B cell (primary cell): ENCODE measurements around the gene PBX1. TPM values are rescaled to one million over a fixed set of nuclear protein-coding genes. Genes with fewer than 3 reads are reported as not detected.

Experiments used
- ATAC-seq: fragments of 200-7000 bp; cut with Tn5 transposase; one replicate; pipeline ENCODE4 v1.10.0; 2021; ENCODE audit warnings: low read depth, mild to moderate bottlenecking, moderate number of reproducible peaks, moderate library complexity
- CTCF ChIA-PET: fragments of 350-600 bp; sonication (Branson Sonifier 250); formaldehyde crosslinking; loops from one replicate; lab custom pipeline; 2021; ENCODE audit warnings: antibody characterized with exemption, inconsistent platforms; lab: Charles Lee
- POLR2A ChIA-PET: fragments of 350-600 bp; sonication (Branson Sonifier 250); formaldehyde crosslinking; loops from one replicate; lab custom pipeline; 2021; ENCODE audit warnings: antibody characterized with exemption; lab: Charles Lee
- DNase-seq: peaks from one replicate; pipeline ENCODE4 v3.0.0; 2013
- H2AFZ ChIP-seq: 2 replicates; pipeline ENCODE4 v1.6.1; 2012; ENCODE audit warnings: mild to moderate bottlenecking, low read depth, low read length; ENCODE audit not compliant: insufficient read depth, poor library complexity, severe bottlenecking
- H3K27ac ChIP-seq, 2 donors: 1 replicate in 1 of 2; 2 replicates in 1 of 2; pipeline ENCODE4 v1.5.1; 2012 to 2013; ENCODE audit warnings: low read length in 2 of 2, mild to moderate bottlenecking in 2 of 2, moderate library complexity in 1 of 2
- H3K27me3 ChIP-seq, 4 experiments: fragments of 200-600 bp in 1 of 4; sonication (generic) in 1 of 4; replicated peaks in 1 of 4; 1 replicate in 2 of 4; 2 replicates in 2 of 4; pipeline versions ENCODE4 v1.6.1 to v1.7.0; 2013 to 2016; ENCODE audit warnings: low read length in 3 of 4, mild to moderate bottlenecking in 2 of 4, mixed read lengths in 1 of 4, moderate library complexity in 1 of 4; ENCODE audit not compliant: insufficient read depth in 4 of 4, control insufficient read depth in 3 of 4; ENCODE audit errors: control extremely low read depth in 1 of 4
- H3K36me3 ChIP-seq, 2 experiments: replicated peaks in 1 of 2; 1 replicate in 1 of 2; 2 replicates in 1 of 2; pipeline versions ENCODE4 v1.6.1 to v1.7.1; 2013; ENCODE audit warnings: low read length in 1 of 2; ENCODE audit not compliant: insufficient read depth in 2 of 2, control insufficient read depth in 1 of 2; ENCODE audit errors: control extremely low read depth in 1 of 2, extremely low read depth in 1 of 2
- H3K4me1 ChIP-seq, 2 donors: fragments of 200-600 bp in 1 of 2; sonication (generic) in 1 of 2; 1 replicate in 1 of 2; 2 replicates in 1 of 2; pipeline versions ENCODE4 v1.5.1 to v1.6.1; 2013 to 2017; ENCODE audit warnings: low read length in 2 of 2; ENCODE audit not compliant: control insufficient read depth in 2 of 2, insufficient read depth in 2 of 2
- H3K4me2 ChIP-seq: replicated peaks from 2 replicates; pipeline ENCODE3; 2012; ENCODE audit warnings: mild to moderate bottlenecking, low read depth, low read length; ENCODE audit not compliant: poor library complexity, severe bottlenecking
- H3K4me3 ChIP-seq, 5 experiments: fragments of 200-600 bp in 1 of 5; sonication (generic) in 1 of 5; 1 replicate in 3 of 5; 2 replicates in 2 of 5; pipeline versions ENCODE4 v1.5.1 to v1.7.0; 2011 to 2016; ENCODE audit warnings: low read length in 4 of 5, mild to moderate bottlenecking in 4 of 5, low read depth in 2 of 5, control low read depth in 1 of 5, moderate library complexity in 1 of 5; ENCODE audit not compliant: insufficient read depth in 1 of 5; ENCODE audit errors: control extremely low read depth in 1 of 5, extremely low read depth in 1 of 5
- H3K79me2 ChIP-seq: fragments of 200-600 bp; sonication (generic); one replicate; pipeline ENCODE4 v1.6.0; 2016; ENCODE audit warnings: low read length; ENCODE audit not compliant: control insufficient read depth, insufficient read depth
- H3K9ac ChIP-seq: fragments of 200-600 bp; sonication (generic); 2 replicates; pipeline ENCODE4 v1.6.1; 2017; ENCODE audit warnings: mild to moderate bottlenecking, low read length, moderate library complexity
- H3K9me3 ChIP-seq, 3 donors: one replicate each; pipeline versions ENCODE4 v1.6.1 to v1.7.1; 2013; ENCODE audit warnings: low read length in 2 of 3; ENCODE audit not compliant: control insufficient read depth in 2 of 3, insufficient read depth in 1 of 3; ENCODE audit errors: control extremely low read depth in 1 of 3
- H4K20me1 ChIP-seq: 2 replicates; pipeline ENCODE4 v1.6.0; 2012; ENCODE audit warnings: mild to moderate bottlenecking, low read length; ENCODE audit not compliant: insufficient read depth, control insufficient read depth, poor library complexity, severe bottlenecking
- H3K27ac Mint-ChIP-seq: one replicate; pipeline ENCODE4 v1.8.0; 2021; ENCODE audit warnings: mixed read lengths
- H3K27me3 Mint-ChIP-seq: one replicate; pipeline ENCODE4 v1.8.0; 2021; ENCODE audit warnings: mixed read lengths
- H3K4me1 Mint-ChIP-seq: one replicate; pipeline ENCODE4 v1.8.0; 2021; ENCODE audit warnings: mixed read lengths
- H3K4me3 Mint-ChIP-seq: one replicate; pipeline ENCODE4 v1.8.0; 2021; ENCODE audit warnings: mixed read lengths
- H3K9me3 Mint-ChIP-seq: one replicate; pipeline ENCODE4 v1.8.0; 2022; ENCODE audit warnings: mixed read lengths; ENCODE audit not compliant: insufficient read depth
- CTCF ChIP-seq: fragments of 200-600 bp; IDR thresholded peaks from one replicate; pipeline ENCODE4 v1.8.0; 2022; ENCODE audit warnings: antibody characterized with exemption, mild to moderate bottlenecking
- EZH2 ChIP-seq: IDR thresholded peaks from 2 replicates; pipeline ENCODE4 v1.6.1; 2012; ENCODE audit warnings: borderline replicate concordance, low read depth, mild to moderate bottlenecking, moderate library complexity, low read length; ENCODE audit not compliant: insufficient read depth, poor library complexity, severe bottlenecking
- WGBS: methylation state at CpG from one replicate; pipeline ENCODE4 v1.1.5; 2013; ENCODE audit warnings: missing lambda C conversion rate; ENCODE audit not compliant: insufficient coverage; 5-methylcytosine and 5-hydroxymethylcytosine counted together
- intact Hi-C: fragments of 100-400 bp; cut with micrococcal nuclease; formaldehyde crosslinking; loops from one replicate; pipeline ENCODE4 v1.10.0; 2022
- polyA plus RNA-seq: library from polyadenylated mRNA; depleted of rRNA; stranded (reverse); fragments of >200 nt; gene quantifications from 2 replicates; pipeline ENCODE4 v1.2.3, GENCODE V29; 2012
- total RNA-seq, 2 donors: library from RNA; stranded (reverse); fragments of 120-200 nt in 1 of 2; gene quantifications; 1 replicate in 1 of 2; 2 replicates in 1 of 2; pipeline versions ENCODE4 v1.2.3 to v1.2.4, GENCODE V29; 2013 to 2022

Gene PBX1
- total and polyA plus RNA-seq, 2 donors (not counting 1 experiment from before 2014, with no cell fraction given): 0.32 TPM; not detected in 1

DNA sequence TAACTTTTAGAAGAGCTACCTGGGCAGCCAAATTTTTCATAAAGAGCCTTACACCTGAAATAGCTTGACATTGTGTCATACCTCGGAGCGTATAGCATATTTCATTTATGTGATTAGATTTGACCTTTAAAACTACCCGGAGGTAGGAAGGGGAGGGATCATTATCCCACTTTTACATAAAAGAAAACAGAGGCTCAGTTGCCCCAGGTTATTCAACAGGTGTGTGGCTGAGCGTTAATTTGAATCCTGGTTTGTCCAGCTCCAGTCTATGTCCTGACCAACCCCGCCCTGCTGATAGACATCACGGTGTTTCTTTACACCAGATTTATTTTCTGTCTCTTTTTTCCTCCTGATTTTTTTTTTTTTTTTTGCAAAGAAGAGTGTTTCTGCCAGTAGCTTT lies 39.7 kb downstream of the PBX1 start:
- Mint-ChIP-seq H3K4me3 (no peak overlapping the region), H3K27ac (no peak overlapping the region), H3K9me3 (no peaks in the 10 kb centered on the region), H3K27me3 (no peaks in the 10 kb centered on the region), H3K4me1 (no peaks in the 10 kb centered on the region)
- no peak overlapping the region for H3K4me3 ChIP-seq
- no peak for TF ChIP-seq CTCF
- no peak for TF ChIP-seq EZH2
- H3K27ac ChIP-seq: no peak overlapping the region
- H3K27me3 ChIP-seq: no peaks in the 10 kb centered on the region
- no peaks in the 10 kb centered on the region for H3K36me3 ChIP-seq
- no peaks in the 10 kb centered on the region for H3K79me2 ChIP-seq
- intact Hi-C loops: no loop called here
- POLR2A ChIA-PET: no interaction called here
- WGBS: no CpG with 5 or more reads among the region's 6 CpGs
- no peaks in the 10 kb centered on the region for H3K9me3 ChIP-seq
- H2AFZ ChIP-seq: no peak overlapping the region
- H3K9ac ChIP-seq: no peak overlapping the region
- H4K20me1 ChIP-seq: no peaks in the 10 kb centered on the region
- CTCF ChIA-PET: no interaction called here
- ATAC-seq: no peak
- H3K4me2 ChIP-seq: no peak overlapping the region
- no peak for DNase-seq
- no peaks in the 10 kb centered on the region for H3K4me1 ChIP-seq

DNA sequence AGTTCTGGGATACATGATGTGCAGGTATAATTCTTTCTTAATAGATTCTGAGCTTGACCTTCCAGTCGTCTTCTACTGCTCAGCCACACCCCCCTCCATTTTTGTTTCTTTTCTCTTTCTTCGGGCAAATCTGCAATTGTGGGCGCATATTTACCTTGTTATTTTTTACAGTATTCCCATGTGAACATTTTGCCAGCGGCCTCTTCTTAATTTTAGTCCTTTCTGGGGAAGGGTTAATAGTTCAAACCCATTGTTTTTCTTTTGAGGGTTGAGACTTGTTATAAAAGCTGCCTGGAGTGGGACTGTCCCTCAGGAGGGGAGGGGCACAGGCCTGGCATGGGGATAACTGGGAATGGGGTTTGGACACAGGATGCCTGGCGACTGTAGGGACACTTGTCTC lies 40.3 kb downstream of the PBX1 start:
- no peaks in the 10 kb centered on the region for H3K27me3 ChIP-seq
- no peak overlapping the region for H3K9ac ChIP-seq
- TF ChIP-seq EZH2: no peak
- no peak for TF ChIP-seq CTCF
- no peaks in the 10 kb centered on the region for H3K4me1 Mint-ChIP-seq
- no peaks in the 10 kb centered on the region for H3K9me3 Mint-ChIP-seq
- ATAC-seq (no peak), DNase-seq (no peak)
- WGBS: 60% methylated on average over 1 of the region's 5 CpGs
- H3K27ac Mint-ChIP-seq: no peak overlapping the region
- intact Hi-C loops: no loop called here
- no peaks in the 10 kb centered on the region for H3K36me3 ChIP-seq
- H4K20me1 ChIP-seq: no peaks in the 10 kb centered on the region
- no peaks in the 10 kb centered on the region for H3K4me1 ChIP-seq
- no peak overlapping the region for H3K4me3 ChIP-seq
- no peak overlapping the region for H2AFZ ChIP-seq
- no peak overlapping the region for H3K27ac ChIP-seq
- H3K4me2 ChIP-seq: no peak overlapping the region
- H3K79me2 ChIP-seq: no peaks in the 10 kb centered on the region
- CTCF ChIA-PET: no interaction called here
- H3K9me3 ChIP-seq: no peaks in the 10 kb centered on the region
- POLR2A ChIA-PET: no interaction called here
- peaks cover 1% of the 10 kb centered on the region for H3K27me3 Mint-ChIP-seq
- no peak overlapping the region for H3K4me3 Mint-ChIP-seq
